ENCODE measurements around the gene RARS2. TPM values are rescaled to one million over a fixed set of nuclear protein-coding genes. Genes with fewer than 3 reads are reported as not detected.

Gene RARS2
- total RNA-seq, 3 donors from 2014 or later, result 29.3 to 33.1 (median 30.5) TPM

GRCh38 chr6:87573307-87574024, 16.3 kb downstream of the RARS2 start:
- intact Hi-C loops (cut with DNase I; ENCODE audit: low total_unique reads), result no loop called here
- Histone ChIP-seq H3K4me3 (no peak overlapping the region), H3K4me1 (no peaks in the 10 kb centered on the region), H3K9me3 (no peaks in the 10 kb centered on the region), H3K27me3 (no peaks in the 10 kb centered on the region), H3K27ac (no peak overlapping the region), H3K36me3 (no peaks in the 10 kb centered on the region)
- DNase-seq (ENCODE audit: low spot score in 2 of 2), result no peak
- TF ChIP-seq POLR2AphosphoS5 (IDR thresholded peaks at IDR 0.05) (no peak), POLR2A (IDR thresholded peaks at IDR 0.05) (no peak)
- TF ChIP-seq, protein P1, sequence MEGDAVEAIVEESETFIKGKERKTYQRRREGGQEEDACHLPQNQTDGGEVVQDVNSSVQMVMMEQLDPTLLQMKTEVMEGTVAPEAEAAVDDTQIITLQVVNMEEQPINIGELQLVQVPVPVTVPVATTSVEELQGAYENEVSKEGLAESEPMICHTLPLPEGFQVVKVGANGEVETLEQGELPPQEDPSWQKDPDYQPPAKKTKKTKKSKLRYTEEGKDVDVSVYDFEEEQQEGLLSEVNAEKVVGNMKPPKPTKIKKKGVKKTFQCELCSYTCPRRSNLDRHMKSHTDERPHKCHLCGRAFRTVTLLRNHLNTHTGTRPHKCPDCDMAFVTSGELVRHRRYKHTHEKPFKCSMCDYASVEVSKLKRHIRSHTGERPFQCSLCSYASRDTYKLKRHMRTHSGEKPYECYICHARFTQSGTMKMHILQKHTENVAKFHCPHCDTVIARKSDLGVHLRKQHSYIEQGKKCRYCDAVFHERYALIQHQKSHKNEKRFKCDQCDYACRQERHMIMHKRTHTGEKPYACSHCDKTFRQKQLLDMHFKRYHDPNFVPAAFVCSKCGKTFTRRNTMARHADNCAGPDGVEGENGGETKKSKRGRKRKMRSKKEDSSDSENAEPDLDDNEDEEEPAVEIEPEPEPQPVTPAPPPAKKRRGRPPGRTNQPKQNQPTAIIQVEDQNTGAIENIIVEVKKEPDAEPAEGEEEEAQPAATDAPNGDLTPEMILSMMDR (IDR thresholded peaks at IDR 0.05), result no peak

- TF ChIP-seq, protein P1 (IDR thresholded peaks at IDR 0.05), result no peak
- TF ChIP-seq POLR2A (IDR thresholded peaks at IDR 0.05), result no peak
- Histone ChIP-seq H3K27me3 (no peaks in the 10 kb centered on the region), H3K27ac (no peak overlapping the region), H3K4me1 (no peaks in the 10 kb centered on the region), H3K4me3 (no peak overlapping the region), H3K9me3 (no peaks in the 10 kb centered on the region), H3K36me3 (no peaks in the 10 kb centered on the region)
- no peak for DNase-seq (ENCODE audit: low spot score in 2 of 2)
- intact Hi-C loops (cut with DNase I; ENCODE audit: low total_unique reads), result no loop called here
These were observed 16.9 kb downstream of the RARS2 start for GRCh38 chr6:87572883-87573282.

GRCh38 chr6:87572021-87572420, 17.8 kb downstream of the RARS2 start:
- intact Hi-C loops (cut with DNase I; ENCODE audit: low total_unique reads), result no loop called here
- Histone ChIP-seq H3K36me3 (no peaks in the 10 kb centered on the region), H3K4me3 (no peak overlapping the region), H3K9me3 (no peaks in the 10 kb centered on the region), H3K27ac (no peak overlapping the region), H3K27me3 (no peaks in the 10 kb centered on the region), H3K4me1 (no peaks in the 10 kb centered on the region)
- TF ChIP-seq POLR2AphosphoS5 (IDR thresholded peaks at IDR 0.05) (no peak), POLR2A (IDR thresholded peaks at IDR 0.05) (no peak)
- TF ChIP-seq, protein P1 (IDR thresholded peaks at IDR 0.05), result no peak
- DNase-seq (ENCODE audit: low spot score in 2 of 2), result no peak

GRCh38 chr6:87561017-87561416, 28.8 kb downstream of the RARS2 start:
- Histone ChIP-seq H3K9me3 (no peaks in the 10 kb centered on the region), H3K4me1 (no peaks in the 10 kb centered on the region), H3K36me3 (peaks cover 5% of the 10 kb centered on the region), H3K27ac (no peak overlapping the region), H3K27me3 (no peaks in the 10 kb centered on the region), H3K4me3 (no peak overlapping the region)
- DNase-seq (ENCODE audit: low spot score in 2 of 2), result no peak
- intact Hi-C loops (cut with DNase I; ENCODE audit: low total_unique reads), result no loop called here
- TF ChIP-seq POLR2AphosphoS5 (IDR thresholded peaks at IDR 0.05), result no peak
- TF ChIP-seq POLR2A (IDR thresholded peaks at IDR 0.05), result no peak
- TF ChIP-seq, protein P1 (IDR thresholded peaks at IDR 0.05), result no peak

GRCh38 chr6:87558446-87558845, 31.3 kb downstream of the RARS2 start:
- TF ChIP-seq POLR2AphosphoS5 (IDR thresholded peaks at IDR 0.05) (no peak), POLR2A (IDR thresholded peaks at IDR 0.05) (no peak)
- TF ChIP-seq, protein P1 (IDR thresholded peaks at IDR 0.05), result no peak
- Histone ChIP-seq H3K36me3 (peaks cover 4% of the 10 kb centered on the region), H3K27ac (no peak overlapping the region), H3K4me3 (no peak overlapping the region), H3K9me3 (no peaks in the 10 kb centered on the region), H3K27me3 (no peaks in the 10 kb centered on the region), H3K4me1 (no peaks in the 10 kb centered on the region)
- intact Hi-C loops (cut with DNase I; ENCODE audit: low total_unique reads), result no loop called here
- DNase-seq (ENCODE audit: low spot score in 2 of 2), result no peak
